CD8-positive, alpha-beta memory T cell (primary cell): ENCODE measurements around the gene CGGBP1. TPM values are rescaled to one million over a fixed set of nuclear protein-coding genes. Genes with fewer than 3 reads are reported as not detected.

Experiments used
- CTCF ChIA-PET: fragments of 350-600 bp; sonication (Branson Sonifier 250); formaldehyde crosslinking; loops from one replicate; lab custom pipeline; 2021; ENCODE audit warnings: antibody characterized with exemption; lab: Charles Lee
- POLR2A ChIA-PET: fragments of 350-600 bp; sonication (Branson Sonifier 250); formaldehyde crosslinking; loops from one replicate; lab custom pipeline; 2021; ENCODE audit warnings: antibody characterized with exemption; lab: Charles Lee
- DNase-seq, 5 donors: peaks; one replicate each; pipeline versions ENCODE4 v3.0.0 to v3.0.0-alpha.2; 2020 to 2022; ENCODE audit warnings: mixed read lengths in 1 of 5
- H3K27ac ChIP-seq: one replicate; pipeline ENCODE4 v1.7.0; 2013; ENCODE audit warnings: low read depth, mild to moderate bottlenecking, low read length, moderate library complexity
- H3K27me3 ChIP-seq: 2 replicates; pipeline ENCODE4 v1.7.0; 2013; ENCODE audit warnings: low read length, mild to moderate bottlenecking; ENCODE audit not compliant: insufficient read depth, poor library complexity, severe bottlenecking
- H3K36me3 ChIP-seq: 2 replicates; pipeline ENCODE4 v1.7.0; 2013; ENCODE audit warnings: mild to moderate bottlenecking, low read length, moderate library complexity; ENCODE audit not compliant: insufficient read depth
- H3K4me1 ChIP-seq: 2 replicates; pipeline ENCODE4 v1.7.0; 2013; ENCODE audit warnings: mild to moderate bottlenecking, low read length, moderate library complexity; ENCODE audit not compliant: insufficient read depth
- H3K4me3 ChIP-seq: 2 replicates; pipeline ENCODE4 v1.7.0; 2013; ENCODE audit warnings: mild to moderate bottlenecking, low read length
- H3K9me3 ChIP-seq: 2 replicates; pipeline ENCODE4 v1.7.0; 2013; ENCODE audit warnings: mild to moderate bottlenecking, low read length
- H3K27ac Mint-ChIP-seq, 8 donors: one replicate each; pipeline ENCODE4 v1.8.0; 2020 to 2021; ENCODE audit warnings: mixed read lengths in 8 of 8, mild to moderate bottlenecking in 6 of 8, inconsistent platforms in 3 of 8, moderate library complexity in 3 of 8
- H3K27me3 Mint-ChIP-seq, 2 donors: one replicate each; pipeline ENCODE4 v1.8.0; 2020 to 2021; ENCODE audit warnings: mixed read lengths in 2 of 2, mild to moderate bottlenecking in 1 of 2, moderate library complexity in 1 of 2
- H3K36me3 Mint-ChIP-seq, 3 donors: one replicate each; pipeline ENCODE4 v1.8.0; 2020 to 2021; ENCODE audit warnings: mixed read lengths in 3 of 3, inconsistent platforms in 1 of 3, mild to moderate bottlenecking in 1 of 3
- H3K4me1 Mint-ChIP-seq, 3 donors: one replicate each; pipeline ENCODE4 v1.8.0; 2020 to 2021; ENCODE audit warnings: mixed read lengths in 3 of 3, inconsistent platforms in 1 of 3, mild to moderate bottlenecking in 1 of 3
- H3K4me3 Mint-ChIP-seq, 7 donors: one replicate each; pipeline ENCODE4 v1.8.0; 2020 to 2021; ENCODE audit warnings: mixed read lengths in 7 of 7, mild to moderate bottlenecking in 6 of 7, moderate library complexity in 4 of 7, inconsistent platforms in 2 of 7
- H3K9me3 Mint-ChIP-seq, 5 donors: one replicate each; pipeline ENCODE4 v1.8.0; 2020 to 2022; ENCODE audit warnings: mixed read lengths in 5 of 5, mild to moderate bottlenecking in 3 of 5, moderate library complexity in 2 of 5, inconsistent platforms in 1 of 5
- polyA plus RNA-seq: library from polyadenylated mRNA; unstranded; fragments of 300-500 nt; fragmentation: Illumina TruSeq; gene quantifications from one replicate; pipeline ENCODE4 v1.2.3, GENCODE V29; 2021
- total RNA-seq, 2 experiments: library from RNA; stranded (reverse); gene quantifications; one replicate each; pipeline ENCODE4 v1.2.3, GENCODE V29; 2021

Gene CGGBP1
- total and polyA plus RNA-seq, 3 experiments from 2014 or later, result 84.7 to 95.9 (median 94.5) TPM

- Histone ChIP-seq H3K9me3 (no peaks in the 10 kb centered on the region), H3K4me3 (no peak overlapping the region), H3K4me1 (peaks cover 5% of the 10 kb centered on the region), H3K27me3 (no peaks in the 10 kb centered on the region), H3K36me3 (peaks cover 3% of the 10 kb centered on the region), H3K27ac (no peak overlapping the region)
- ChIA-PET POLR2A (no interaction called here), CTCF (interaction anchor here (1.6 kb wide), 1 partner anchor 24 kb away, joined by 3 read pairs; no protein-coding TSS in a partner anchor)
- Mint-ChIP-seq H3K36me3 (peaks cover 0 to 23% (median 8%) of the 10 kb centered on the region in 3 donors), H3K9me3 (no peaks in the 10 kb centered on the region), H3K4me3 (no peak overlapping the region), H3K27me3 (no peaks in the 10 kb centered on the region), H3K4me1 (peaks cover 39 to 70% (median 69%) of the 10 kb centered on the region in 3 donors), H3K27ac (peak overlapping the region in 1 of 8 donors; percentile 13)
- DNase-seq, result no peak
Measured at GRCh38 chr3:88082854-88083253, 24.0 kb upstream of the CGGBP1 start.

- Histone ChIP-seq H3K36me3 (no peaks in the 10 kb centered on the region), H3K4me3 (no peak overlapping the region), H3K27ac (no peak overlapping the region), H3K4me1 (peaks cover 5% of the 10 kb centered on the region), H3K27me3 (no peaks in the 10 kb centered on the region), H3K9me3 (no peaks in the 10 kb centered on the region)
- no peak for DNase-seq
- Mint-ChIP-seq H3K27me3 (no peaks in the 10 kb centered on the region), H3K4me1 (peaks cover 58 to 88% (median 83%) of the 10 kb centered on the region in 3 donors), H3K4me3 (no peak overlapping the region), H3K27ac (no peak overlapping the region), H3K36me3 (peaks cover 0 to 5% (median 4%) of the 10 kb centered on the region in 3 donors), H3K9me3 (no peaks in the 10 kb centered on the region)
- CTCF ChIA-PET, result no interaction called here
- POLR2A ChIA-PET, result no interaction called here
Measured at GRCh38 chr3:88078932-88079331, 20.1 kb upstream of the CGGBP1 start.

- H3K9me3 ChIP-seq, result no peaks in the 10 kb centered on the region
- peaks cover 5% of the 10 kb centered on the region for H3K4me1 ChIP-seq
- Mint-ChIP-seq H3K9me3 (peaks cover 0 to 3% (median 1%) of the 10 kb centered on the region in 5 donors), H3K4me1 (peaks cover 68 to 89% (median 83%) of the 10 kb centered on the region in 3 donors), H3K27me3 (no peaks in the 10 kb centered on the region), H3K4me3 (no peak overlapping the region), H3K27ac (no peak overlapping the region), H3K36me3 (peaks cover 2 to 3% (median 3%) of the 10 kb centered on the region in 3 donors)
- H3K27me3 ChIP-seq, result no peaks in the 10 kb centered on the region
- DNase-seq, result no peak
- ChIA-PET CTCF (no interaction called here), POLR2A (no interaction called here)
- H3K4me3 ChIP-seq, result no peak overlapping the region
- H3K36me3 ChIP-seq, result no peaks in the 10 kb centered on the region
- no peak overlapping the region for H3K27ac ChIP-seq
Measured at GRCh38 chr3:88076712-88077111, 17.9 kb upstream of the CGGBP1 start.

- Mint-ChIP-seq H3K27ac (peak overlapping the region in 2 of 8 donors; percentile 5 to 61), H3K4me1 (peaks cover 63 to 84% (median 76%) of the 10 kb centered on the region in 3 donors), H3K27me3 (no peaks in the 10 kb centered on the region), H3K9me3 (peaks cover 0 to 3% (median 2%) of the 10 kb centered on the region in 5 donors), H3K36me3 (peaks cover 4 to 6% (median 4%) of the 10 kb centered on the region in 3 donors), H3K4me3 (no peak overlapping the region)
- Histone ChIP-seq H3K4me1 (peaks cover 5% of the 10 kb centered on the region), H3K36me3 (no peaks in the 10 kb centered on the region), H3K4me3 (no peak overlapping the region), H3K27ac (no peak overlapping the region), H3K27me3 (no peaks in the 10 kb centered on the region), H3K9me3 (no peaks in the 10 kb centered on the region)
- ChIA-PET POLR2A (no interaction called here), CTCF (no interaction called here)
- DNase-seq, result no peak
Measured at GRCh38 chr3:88075497-88075896, 16.7 kb upstream of the CGGBP1 start.

GRCh38 chr3:88075072-88075471, 16.3 kb upstream of the CGGBP1 start:
- H3K36me3 Mint-ChIP-seq, result peaks cover 4 to 6% (median 5%) of the 10 kb centered on the region in 3 donors
- peak overlapping the region in 1 of 7 donors; percentile 3 for H3K4me3 Mint-ChIP-seq
- peaks cover 0 to 3% (median 2%) of the 10 kb centered on the region in 5 donors for H3K9me3 Mint-ChIP-seq
- H3K27me3 ChIP-seq, result no peaks in the 10 kb centered on the region
- H3K4me1 ChIP-seq, result peaks cover 5% of the 10 kb centered on the region
- H3K27ac Mint-ChIP-seq, result peak overlapping the region in 3 of 8 donors; percentile 7 to 61 (median 13)
- DNase-seq, result no peak
- H3K9me3 ChIP-seq, result no peaks in the 10 kb centered on the region
- H3K36me3 ChIP-seq, result no peaks in the 10 kb centered on the region
- H3K27me3 Mint-ChIP-seq, result no peaks in the 10 kb centered on the region
- peaks cover 62 to 81% (median 76%) of the 10 kb centered on the region in 3 donors for H3K4me1 Mint-ChIP-seq
- ChIA-PET CTCF (no interaction called here), POLR2A (no interaction called here)
- no peak overlapping the region for H3K27ac ChIP-seq
- H3K4me3 ChIP-seq, result no peak overlapping the region

- Histone ChIP-seq H3K9me3 (no peaks in the 10 kb centered on the region), H3K27me3 (no peaks in the 10 kb centered on the region), H3K4me1 (peaks cover 34% of the 10 kb centered on the region), H3K27ac (no peak overlapping the region), H3K4me3 (no peak overlapping the region), H3K36me3 (no peaks in the 10 kb centered on the region)
- no peak for DNase-seq
- peaks cover 56 to 65% (median 61%) of the 10 kb centered on the region in 3 donors for H3K4me1 Mint-ChIP-seq
- H3K9me3 Mint-ChIP-seq, result no peaks in the 10 kb centered on the region
- H3K27me3 Mint-ChIP-seq, result no peaks in the 10 kb centered on the region
- peak overlapping the region; percentile 10 to 83 (median 29) for H3K4me3 Mint-ChIP-seq
- POLR2A ChIA-PET, result interaction anchor here (5.5 kb wide), 1 partner anchor 88 kb away, joined by 67 read pairs; the partner anchor contains the start of gene C3orf38
- CTCF ChIA-PET, result no interaction called here
- H3K27ac Mint-ChIP-seq, result peak overlapping the region in 1 of 8 donors; percentile 9
- H3K36me3 Mint-ChIP-seq, result peaks cover 0 to 25% (median 1%) of the 10 kb centered on the region in 3 donors
Measured at GRCh38 chr3:88061746-88062145, 2.9 kb upstream of the CGGBP1 start.

- Mint-ChIP-seq H3K4me1 (peaks cover 69 to 78% (median 77%) of the 10 kb centered on the region in 3 donors), H3K36me3 (peaks cover 5 to 43% (median 10%) of the 10 kb centered on the region in 3 donors), H3K27ac (peak overlapping the region; percentile 94 to 98 (median 97)), H3K4me3 (peak overlapping the region; percentile 91 to 99 (median 96)), H3K9me3 (no peaks in the 10 kb centered on the region), H3K27me3 (no peaks in the 10 kb centered on the region)
- H3K27ac ChIP-seq, result peak overlapping the region; percentile 81
- peaks cover 47% of the 10 kb centered on the region for H3K4me1 ChIP-seq
- no peaks in the 10 kb centered on the region for H3K27me3 ChIP-seq
- H3K9me3 ChIP-seq, result no peaks in the 10 kb centered on the region
- H3K4me3 ChIP-seq, result peak overlapping the region; percentile 89
- CTCF ChIA-PET, result interaction anchor here (1.0 to 2.2 kb wide), 4 partner anchors 14 to 90 kb away, joined by 3 to 9 read pairs (median 7); partner anchors contain the start of gene C3orf38
- H3K36me3 ChIP-seq, result peaks cover 15% of the 10 kb centered on the region
- peak in 2 of 5 donors; percentile 1 to 11 for DNase-seq
- POLR2A ChIA-PET, result interaction anchor here (1.7 to 5.5 kb wide), 3 partner anchors 28 to 832 kb away, joined by 10 to 67 read pairs (median 21); partner anchors contain the start of genes C3orf38 and CHMP2B
Measured at GRCh38 chr3:88059380-88060170, 770 bp upstream of the CGGBP1 start.

GRCh38 chr3:88058306-88058580, 562 bp downstream of the CGGBP1 start:
- ChIA-PET CTCF (interaction anchor here (0.9 to 2.2 kb wide), 6 partner anchors 24 to 92 kb away, joined by 3 to 9 read pairs (median 7); partner anchors contain the start of gene C3orf38), POLR2A (interaction anchor here (0.5 to 5.5 kb wide), 7 partner anchors 27 to 831 kb away, joined by 3 to 67 read pairs (median 4); partner anchors contain the start of genes C3orf38 and CHMP2B)
- Histone ChIP-seq H3K4me1 (peaks cover 47% of the 10 kb centered on the region), H3K4me3 (peak overlapping the region; percentile 90), H3K27ac (peak overlapping the region; percentile 81), H3K27me3 (no peaks in the 10 kb centered on the region), H3K36me3 (peaks cover 15% of the 10 kb centered on the region), H3K9me3 (no peaks in the 10 kb centered on the region)
- DNase-seq, result no peak
- Mint-ChIP-seq H3K4me3 (peak overlapping the region; percentile 91 to 99 (median 96)), H3K4me1 (peaks cover 65 to 78% (median 75%) of the 10 kb centered on the region in 3 donors), H3K9me3 (no peaks in the 10 kb centered on the region), H3K36me3 (peaks cover 5 to 51% (median 11%) of the 10 kb centered on the region in 3 donors), H3K27me3 (no peaks in the 10 kb centered on the region), H3K27ac (peak overlapping the region; percentile 94 to 98 (median 98))
